Mononuclear cell (primary cell): ENCODE results near the gene SRPK2. TPM values are rescaled to one million over a fixed set of nuclear protein-coding genes. Genes with fewer than 3 reads are reported as not detected.
"Not testable (repeated sequence)": the region's sequence is repeated elsewhere in the genome, so short reads cannot be mapped to it uniquely, and the experiment has no call there.

ENCODE experiments used
- H3K27me3 ChIP-seq: 2 replicates; pipeline ENCODE4 v1.6.0; 2011; ENCODE audit warnings: low read length, control low read depth; ENCODE audit not compliant: insufficient read depth
- H3K4me1 ChIP-seq: 2 replicates; pipeline ENCODE4 v1.5.1; 2011; ENCODE audit warnings: mild to moderate bottlenecking, low read length, control low read depth; ENCODE audit not compliant: insufficient read depth
- H3K4me3 ChIP-seq: 2 replicates; pipeline ENCODE4 v1.5.1; 2011; ENCODE audit warnings: mild to moderate bottlenecking, low read length, moderate library complexity
- H3K9me3 ChIP-seq: 2 replicates; pipeline ENCODE4 v1.5.1; 2011; ENCODE audit warnings: low read depth, mild to moderate bottlenecking, control low read depth, low read length
- total RNA-seq: library from RNA; depleted of rRNA; stranded (reverse); fragments of >200 nt; gene quantifications from one replicate; pipeline ENCODE4 v1.2.3, GENCODE V29; 2012

Gene SRPK2
- total RNA-seq, 1 donor = 41.9 TPM

DNA sequence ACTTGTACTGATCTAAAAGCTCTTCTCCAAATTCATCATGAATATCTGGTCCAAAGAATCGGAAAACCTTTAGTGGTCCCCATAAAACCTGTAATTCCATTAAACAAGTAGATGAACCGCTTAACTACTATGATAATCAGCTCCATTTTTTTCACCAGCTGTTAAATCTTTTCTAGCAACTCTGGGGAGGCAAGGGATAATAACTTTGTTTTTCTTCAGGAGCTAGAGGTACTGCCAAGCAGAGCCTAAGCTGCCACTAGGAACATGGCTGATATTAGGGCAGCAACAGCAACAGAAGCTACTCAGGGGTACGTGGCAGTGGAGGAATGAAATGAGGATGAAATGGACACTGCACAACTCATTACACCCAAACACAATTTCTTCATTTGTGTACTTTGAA is 138.0 kb downstream of the SRPK2 start:
- Histone ChIP-seq H3K4me1 (peaks cover 3% of the 10 kb centered on the region), H3K9me3 (no peaks in the 10 kb centered on the region), H3K4me3 (no peak overlapping the region), H3K27me3 (no peaks in the 10 kb centered on the region)

DNA sequence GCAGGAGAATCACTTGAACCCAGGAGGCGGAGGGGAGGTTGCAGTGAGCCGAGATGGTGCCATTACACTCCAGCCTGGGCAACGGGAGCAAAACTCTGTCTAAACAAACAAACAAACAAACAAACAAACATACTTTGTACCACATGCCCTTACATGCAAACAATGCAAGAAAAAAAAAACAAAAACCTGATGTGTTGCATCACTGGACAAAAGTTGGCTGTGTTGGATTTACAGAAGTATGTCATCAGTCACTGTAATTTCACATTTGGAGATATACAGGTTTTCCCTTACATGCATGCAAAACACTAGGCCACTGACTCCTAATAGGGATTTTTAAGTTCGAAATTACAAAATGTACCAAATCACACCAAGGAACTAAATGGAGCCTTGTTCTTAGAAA is 138.5 kb downstream of the SRPK2 start:
- Histone ChIP-seq H3K4me1 (peaks cover 5% of the 10 kb centered on the region), H3K4me3 (no peak overlapping the region), H3K27me3 (no peaks in the 10 kb centered on the region), H3K9me3 (no peaks in the 10 kb centered on the region)

DNA sequence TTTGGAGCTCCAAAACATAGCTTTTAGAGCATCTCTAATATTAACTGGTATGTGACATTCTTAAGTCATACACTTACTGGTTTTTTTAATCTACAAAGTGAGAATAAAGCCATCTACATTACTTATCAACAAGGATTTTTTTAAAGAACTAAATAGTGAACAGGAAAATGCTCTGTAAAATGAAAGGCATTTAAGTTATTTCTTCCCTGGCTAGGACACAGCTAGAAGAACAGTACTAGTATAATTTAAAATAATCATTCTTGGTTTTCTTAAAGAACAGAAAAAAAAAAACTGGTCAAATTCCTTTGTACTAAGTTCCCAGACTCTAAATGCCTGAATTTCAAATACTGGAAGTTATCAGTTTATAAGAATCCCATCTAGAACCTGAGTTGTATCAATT is 139.5 kb downstream of the SRPK2 start:
- no peaks in the 10 kb centered on the region for H3K9me3 ChIP-seq
- peaks cover 5% of the 10 kb centered on the region for H3K4me1 ChIP-seq
- H3K4me3 ChIP-seq = no peak overlapping the region
- no peaks in the 10 kb centered on the region for H3K27me3 ChIP-seq

DNA sequence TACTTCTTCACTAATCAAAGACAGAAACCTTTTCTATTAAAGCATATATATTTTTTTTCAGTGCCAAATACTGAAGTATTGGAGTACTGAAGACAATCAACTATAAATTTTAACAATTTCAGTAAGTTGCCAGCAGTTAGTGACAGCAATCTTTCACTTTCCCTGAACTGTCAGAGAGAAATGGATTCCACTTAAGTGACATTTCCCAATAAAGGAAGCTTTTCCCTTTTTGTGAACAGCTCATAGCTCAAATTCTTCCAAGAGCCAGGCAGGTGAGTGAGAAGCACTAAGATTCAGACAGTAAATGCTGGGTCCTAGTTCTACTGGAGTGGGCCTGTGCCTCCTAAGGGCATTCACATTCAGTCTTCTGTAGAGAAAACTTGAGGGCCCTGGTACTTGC is 142.0 kb downstream of the SRPK2 start:
- H3K27me3 ChIP-seq = no peaks in the 10 kb centered on the region
- peaks cover 6% of the 10 kb centered on the region for H3K4me1 ChIP-seq
- no peak overlapping the region for H3K4me3 ChIP-seq
- H3K9me3 ChIP-seq = no peaks in the 10 kb centered on the region

DNA sequence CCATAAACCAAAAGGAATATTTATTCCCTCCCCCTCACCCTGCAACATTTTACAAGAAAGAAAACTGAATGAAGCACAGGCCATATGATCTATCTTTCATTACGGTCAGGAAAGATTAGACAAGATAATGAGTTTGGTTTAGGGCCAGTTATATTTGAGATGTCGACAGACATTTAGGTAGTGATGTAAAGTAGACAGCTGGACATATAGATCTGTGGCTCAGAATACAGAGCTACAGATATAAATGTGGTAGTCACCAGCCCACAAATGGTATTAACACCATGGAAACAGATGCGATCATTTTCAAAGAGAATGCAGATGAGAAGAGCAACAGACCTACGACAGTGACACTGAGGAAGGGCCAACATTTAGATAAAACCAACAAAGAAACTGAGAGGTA is 142.5 kb downstream of the SRPK2 start:
- Histone ChIP-seq H3K4me3 (no peak overlapping the region), H3K4me1 (peaks cover 10% of the 10 kb centered on the region), H3K9me3 (no peaks in the 10 kb centered on the region), H3K27me3 (no peaks in the 10 kb centered on the region)

DNA sequence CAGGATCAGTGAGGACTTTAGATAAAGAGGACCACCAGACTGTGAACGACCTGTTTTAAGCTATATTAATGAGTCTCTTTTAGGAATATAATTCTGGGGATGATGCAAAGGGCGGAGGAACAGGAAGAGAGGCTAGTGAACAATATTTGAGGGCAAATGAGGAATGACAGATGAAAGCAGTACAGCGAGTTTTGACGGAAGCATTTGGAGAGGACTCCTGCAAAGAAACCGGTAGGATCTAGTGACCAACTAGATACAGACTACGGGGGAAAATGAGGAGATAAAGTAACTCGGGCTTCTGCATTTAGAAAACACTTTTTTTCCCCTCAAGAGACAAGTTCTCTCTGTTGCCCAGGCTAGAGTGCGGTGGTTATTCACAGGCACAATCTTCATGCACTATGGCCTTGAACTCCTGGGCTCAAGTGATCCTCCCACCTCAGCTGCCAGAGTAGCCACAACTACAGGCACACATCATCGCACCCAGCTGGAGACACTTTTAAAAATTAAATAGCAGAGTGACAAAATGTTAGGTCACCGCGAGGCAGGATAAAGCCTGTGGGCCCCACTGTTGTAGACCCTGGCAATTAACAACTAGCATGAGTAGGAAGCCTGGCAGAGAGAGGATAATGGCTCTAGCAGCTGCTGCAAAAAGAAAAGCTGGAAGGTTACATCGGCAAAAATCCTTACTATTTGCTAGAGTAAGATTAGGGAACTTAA is 143.2 kb downstream of the SRPK2 start:
- H3K9me3 ChIP-seq = no peaks in the 10 kb centered on the region
- H3K4me1 ChIP-seq = peaks cover 13% of the 10 kb centered on the region
- H3K27me3 ChIP-seq = no peaks in the 10 kb centered on the region
- no peak overlapping the region for H3K4me3 ChIP-seq

DNA sequence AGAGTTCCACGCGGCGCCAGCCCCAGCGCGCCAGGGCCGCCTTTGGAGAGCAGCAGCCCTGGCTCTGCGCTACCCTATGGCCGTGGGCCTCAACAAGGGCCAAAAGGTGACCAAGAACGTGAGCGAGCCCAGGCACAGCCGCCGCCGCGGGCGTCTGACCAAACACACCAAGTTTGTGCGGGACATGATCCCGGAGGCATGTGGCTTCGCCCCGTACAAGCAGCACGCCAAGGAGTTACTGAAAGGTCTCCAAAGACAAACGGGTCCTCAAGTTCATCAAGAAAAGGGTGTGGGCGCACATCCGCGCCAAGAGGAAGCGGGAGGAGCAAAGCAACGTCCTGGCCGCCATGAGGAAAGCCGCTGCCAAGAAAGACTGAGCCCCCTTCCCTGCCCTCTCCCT is 144.1 kb downstream of the SRPK2 start:
- H3K27me3 ChIP-seq = no peaks in the 10 kb centered on the region
- peaks cover 13% of the 10 kb centered on the region for H3K4me1 ChIP-seq
- no peak overlapping the region for H3K4me3 ChIP-seq
- no peaks in the 10 kb centered on the region for H3K9me3 ChIP-seq

DNA sequence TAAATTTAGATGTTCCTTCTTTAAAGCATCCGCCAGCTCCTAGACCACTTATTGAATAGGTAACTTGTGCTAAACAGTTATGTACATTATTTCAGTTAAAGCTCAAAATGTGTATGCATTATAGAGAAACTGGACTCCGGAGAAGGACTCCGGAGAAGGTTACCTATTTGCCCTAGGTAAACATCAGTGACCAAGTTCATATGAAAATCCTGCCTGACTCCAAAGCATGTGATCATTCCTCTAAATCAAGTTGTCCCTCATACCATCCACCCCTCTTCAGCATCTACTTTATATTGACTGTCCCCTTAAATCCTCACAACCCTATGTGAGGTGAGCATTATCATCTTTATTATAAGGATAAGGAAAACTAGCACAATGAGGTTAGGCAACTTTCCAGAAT is 147.5 kb downstream of the SRPK2 start:
- no peak overlapping the region for H3K4me3 ChIP-seq
- peaks cover 17% of the 10 kb centered on the region for H3K4me1 ChIP-seq
- no peaks in the 10 kb centered on the region for H3K27me3 ChIP-seq
- no peaks in the 10 kb centered on the region for H3K9me3 ChIP-seq

DNA sequence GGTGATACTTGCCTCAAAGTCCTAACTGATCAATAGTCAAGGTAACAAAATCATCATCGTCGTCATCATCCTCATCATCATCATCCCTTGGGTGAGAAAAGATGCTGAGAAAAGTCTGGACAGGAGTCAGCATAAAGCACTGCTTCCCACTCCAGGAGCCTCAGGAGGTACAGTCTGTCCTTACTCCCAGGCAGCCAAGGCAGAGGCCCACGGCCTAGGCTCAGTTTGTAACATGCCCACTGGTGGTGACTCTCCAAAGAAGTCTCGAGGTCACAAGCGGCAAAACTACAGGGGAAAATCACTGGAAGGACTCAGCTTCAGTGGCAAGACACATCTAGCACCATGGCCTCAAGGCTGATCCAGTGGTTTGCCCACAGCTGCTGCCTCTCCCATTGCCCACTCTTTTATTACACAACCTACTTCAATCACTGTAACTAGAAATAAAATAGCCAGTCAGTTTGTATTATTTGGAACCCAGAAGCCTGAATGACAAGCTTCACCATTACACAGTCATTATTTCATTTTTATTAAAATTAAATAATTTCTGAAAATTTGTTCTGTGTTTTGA is 150.4 kb downstream of the SRPK2 start:
- Histone ChIP-seq H3K9me3 (no peaks in the 10 kb centered on the region), H3K4me3 (no peak overlapping the region)

DNA sequence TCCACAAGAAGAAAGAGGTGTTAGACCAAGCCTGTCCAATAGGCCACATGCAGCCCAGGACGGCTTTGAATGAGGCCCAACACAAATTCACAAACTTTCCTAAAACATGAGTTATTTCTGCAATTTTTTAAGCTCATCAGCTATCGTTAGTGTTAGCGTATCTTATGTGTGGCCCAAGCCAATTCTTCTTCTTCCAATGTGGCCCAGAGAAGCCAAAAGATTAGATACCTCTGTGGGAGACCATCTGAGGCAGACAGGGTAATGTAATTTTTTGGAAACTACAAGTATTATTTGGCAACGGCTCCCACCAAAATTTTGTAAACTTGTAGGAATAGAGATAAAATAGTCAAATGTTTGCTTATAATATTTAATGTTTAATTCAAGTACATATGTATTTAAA is 153.8 kb downstream of the SRPK2 start:
- peaks cover 4% of the 10 kb centered on the region for H3K4me1 ChIP-seq
- no peak overlapping the region for H3K4me3 ChIP-seq
- no peaks in the 10 kb centered on the region for H3K9me3 ChIP-seq
- no peaks in the 10 kb centered on the region for H3K27me3 ChIP-seq

More for the DNA sequence above, 150.4 kb downstream of the SRPK2 start:
- H3K4me1 ChIP-seq = peaks cover 12% of the 10 kb centered on the region
- no peaks in the 10 kb centered on the region for H3K27me3 ChIP-seq

DNA sequence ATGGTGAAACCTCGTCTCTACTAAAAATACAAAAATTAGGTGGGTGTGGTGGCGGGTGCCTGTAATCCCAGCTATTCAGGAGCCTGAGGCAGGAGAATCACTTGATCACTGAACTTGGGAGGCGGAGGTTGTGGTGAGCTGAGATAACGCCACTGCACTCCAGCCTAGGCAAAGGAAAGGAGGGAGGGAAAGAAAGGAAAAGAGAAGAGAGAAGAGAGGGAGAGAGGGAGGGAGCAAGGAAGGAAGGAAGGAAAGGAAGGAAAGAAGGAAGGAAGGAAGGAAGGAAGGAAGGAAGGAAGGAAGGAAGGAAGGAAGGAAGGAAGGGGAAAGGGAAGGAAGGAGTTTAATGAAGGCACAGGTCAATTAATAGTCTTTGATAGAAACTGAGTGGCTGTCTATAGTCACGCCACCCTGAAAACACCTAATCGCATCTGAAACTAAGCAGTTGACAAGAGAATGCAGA is 155.9 kb downstream of the SRPK2 start:
- not testable (repeated sequence) for H3K27me3 ChIP-seq, H3K4me3 ChIP-seq

DNA sequence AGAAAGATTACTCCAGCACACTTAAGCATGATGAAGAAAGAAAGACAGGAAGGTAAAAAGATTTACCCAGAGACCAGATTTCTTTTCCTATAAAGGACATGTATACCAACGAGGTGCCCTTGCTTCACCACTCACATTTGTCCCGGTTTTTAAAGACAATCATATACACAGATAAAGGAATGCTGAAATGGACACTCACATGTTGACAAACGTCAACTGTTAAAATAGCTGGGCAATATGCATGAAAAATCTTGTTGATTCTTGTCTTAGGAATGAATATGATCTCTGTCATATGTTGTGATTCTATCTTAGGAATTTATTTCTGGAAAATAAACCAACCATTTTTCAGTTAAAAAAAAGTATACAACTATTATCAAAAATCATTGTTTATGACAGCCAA is 158.2 kb downstream of the SRPK2 start:
- H3K4me3 ChIP-seq = no peak overlapping the region
- no peaks in the 10 kb centered on the region for H3K27me3 ChIP-seq
- no peaks in the 10 kb centered on the region for H3K9me3 ChIP-seq
- no peaks in the 10 kb centered on the region for H3K4me1 ChIP-seq

More for the DNA sequence above, 155.9 kb downstream of the SRPK2 start:
- not testable (repeated sequence) for H3K4me1 ChIP-seq, H3K9me3 ChIP-seq

DNA sequence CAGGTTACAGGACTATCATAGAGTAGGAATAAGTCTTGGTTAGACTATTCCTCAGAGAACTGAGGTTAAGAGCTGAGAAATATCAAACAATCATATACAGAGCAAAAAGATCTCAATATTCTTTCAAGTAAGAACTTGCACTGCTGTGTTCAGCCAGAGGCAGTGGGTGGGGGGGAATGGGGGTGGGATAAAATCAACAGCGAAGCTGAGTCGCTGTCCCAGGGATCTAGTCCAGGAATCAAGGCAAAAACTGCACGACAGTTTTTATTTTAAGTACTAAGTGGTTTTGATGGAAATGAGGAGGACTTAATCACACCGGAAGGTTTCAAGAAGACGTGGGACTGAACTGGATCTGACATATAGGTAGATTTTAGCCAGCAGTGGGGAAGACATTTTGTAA is 159.1 kb downstream of the SRPK2 start:
- H3K9me3 ChIP-seq = no peaks in the 10 kb centered on the region
- peaks cover 8% of the 10 kb centered on the region for H3K4me1 ChIP-seq
- no peaks in the 10 kb centered on the region for H3K27me3 ChIP-seq
- H3K4me3 ChIP-seq = no peak overlapping the region

DNA sequence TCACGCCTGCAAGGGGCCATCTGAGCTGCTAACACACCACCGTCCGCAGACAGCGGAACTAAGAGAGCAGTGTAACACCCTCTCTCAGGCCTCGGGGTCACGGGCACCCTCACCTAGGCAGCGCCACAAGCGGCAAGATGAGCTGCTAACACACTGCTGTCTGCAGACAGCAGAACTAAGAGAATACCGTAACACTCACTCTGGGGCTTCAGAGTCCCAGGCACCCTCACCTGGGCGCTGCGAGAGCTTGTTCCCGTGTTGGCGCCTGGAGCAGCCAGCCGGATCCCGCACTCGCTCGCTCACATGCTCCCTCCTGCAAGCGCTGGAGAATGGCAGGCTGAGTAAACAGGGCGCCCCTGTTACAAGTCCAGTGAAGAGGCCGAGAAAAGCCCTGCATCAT is 160.2 kb downstream of the SRPK2 start:
- Histone ChIP-seq H3K4me1 (peaks cover 8% of the 10 kb centered on the region), H3K4me3 (no peak overlapping the region), H3K9me3 (no peaks in the 10 kb centered on the region), H3K27me3 (no peaks in the 10 kb centered on the region)

DNA sequence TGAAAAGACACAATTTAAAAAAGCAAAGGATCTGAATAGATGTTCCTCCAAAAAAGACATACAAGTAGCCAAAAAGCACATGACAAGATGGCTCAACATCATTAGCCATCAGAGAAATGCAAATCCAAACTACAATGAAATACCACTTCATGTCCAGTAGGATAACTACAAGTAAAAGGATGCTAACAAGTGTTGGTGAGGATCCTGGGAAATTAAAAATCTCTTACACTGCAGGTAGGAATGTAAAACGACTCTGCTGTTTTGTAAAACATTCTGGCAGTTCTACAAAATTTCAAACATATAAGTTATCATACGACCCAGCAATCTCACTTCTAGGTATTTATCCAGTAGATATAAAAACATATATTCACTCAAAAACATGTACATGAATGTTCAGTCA is 161.3 kb downstream of the SRPK2 start:
- H3K9me3 ChIP-seq = no peaks in the 10 kb centered on the region
- no peak overlapping the region for H3K4me3 ChIP-seq
- H3K27me3 ChIP-seq = no peaks in the 10 kb centered on the region

More for the DNA sequence above, 161.3 kb downstream of the SRPK2 start:
- peaks cover 13% of the 10 kb centered on the region for H3K4me1 ChIP-seq
